Measurements from ENCODE around the gene NIP7.

- TF ChIP-seq CTCF (IDR thresholded peaks at IDR 0.05; ENCODE audit: low read depth, low read length, poor library complexity, severe bottlenecking), result no peak
- no peak for TF ChIP-seq EZH2phosphoT487 (IDR thresholded peaks at IDR 0.05; ENCODE audit: borderline replicate concordance, low read length)
These were observed 47.0 kb downstream of the NIP7 start for GRCh38 chr16:69386596-69386995.

All from DOHH2 (cell line).